ENCODE data around the gene CACNA1C. TPM values are rescaled to one million over a fixed set of nuclear protein-coding genes. Genes with fewer than 3 reads are reported as not detected.
A peak's percentile ranks its signal among the peaks of the same experiment; 100 is the strongest.

CACNA1C gene
- total and polyA plus RNA-seq, 8 donors = 0.31 to 55.8 (median 7.2) TPM

DNA sequence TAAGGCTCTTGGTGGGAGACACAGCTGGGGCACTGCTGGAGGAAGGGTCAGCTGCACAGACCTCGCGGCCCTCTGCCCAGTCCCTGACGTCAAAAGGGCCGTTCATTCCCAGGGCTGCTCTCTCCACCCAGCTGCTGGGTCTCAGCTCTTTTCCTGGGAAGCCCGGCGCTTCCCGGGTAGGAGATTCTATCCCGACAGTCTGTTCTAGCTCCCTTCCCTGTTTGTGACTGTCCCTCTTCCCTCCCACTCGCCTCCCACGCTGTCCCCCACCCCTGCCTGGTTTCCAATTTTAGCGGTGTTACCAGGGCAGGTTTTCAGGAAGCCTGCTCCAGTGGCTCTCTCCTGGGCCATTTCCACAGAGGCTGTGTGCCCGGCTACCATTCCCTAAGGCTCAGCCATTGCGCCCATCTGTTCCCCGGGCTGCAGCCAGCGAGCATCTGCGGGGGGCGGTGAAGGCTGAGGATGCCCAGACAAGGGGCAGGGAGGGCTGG lies 186.6 kb downstream of the CACNA1C start:
- Histone ChIP-seq H3K36me3 (no peaks in the 10 kb centered on the region), H3K4me3 (no peak overlapping the region), H3K4me1 (peaks cover 0 to 13% (median 5%) of the 10 kb centered on the region in 4 donors), H3K27ac (peak overlapping the region in 3 of 5 donors; percentile 19 to 38 (median 21)), H3K9me3 (no peaks in the 10 kb centered on the region), H3K27me3 (no peaks in the 10 kb centered on the region)
- 64 to 84% (median 73%) methylated on average over 9 to 17 of the region's 17 CpGs for WGBS, 5 donors
- peak in 1 of 2 donors; percentile 74 for DNase-seq
- TF ChIP-seq CTCF (IDR thresholded peaks at IDR 0.05) (no peak), EP300 (IDR thresholded peaks at IDR 0.05) (no peak), POLR2AphosphoS5 (IDR thresholded peaks at IDR 0.05) (no peak), POLR2A (IDR thresholded peaks at IDR 0.05) (no peak)
- intact Hi-C loops (cut with DNase I; ENCODE audit: low total_unique reads) = no loop called here

DNA sequence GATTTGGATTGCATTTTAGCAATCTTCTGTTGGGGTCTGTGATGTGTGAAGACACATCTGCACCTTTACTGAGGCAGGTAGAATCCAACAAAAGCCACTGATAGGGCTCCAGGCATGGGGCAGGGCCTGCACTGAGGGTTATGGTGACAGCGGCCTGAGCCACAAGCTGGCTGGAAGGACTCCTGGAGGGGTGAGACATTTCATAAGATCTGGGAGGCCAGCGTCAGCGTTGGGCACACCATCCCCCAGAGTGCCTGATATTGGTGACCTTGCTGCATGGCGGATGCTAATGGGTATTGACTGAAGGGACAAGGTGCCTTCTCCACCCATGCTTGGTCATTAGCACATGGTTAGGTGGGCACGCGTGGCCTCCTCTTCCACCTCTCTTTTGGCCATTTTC lies 187.6 kb downstream of the CACNA1C start:
- 90 to 93% (median 91%) methylated on average over 6 of the region's 6 CpGs for WGBS, 5 donors
- no peak overlapping the region for H3K4me3 ChIP-seq
- H3K9me3 ChIP-seq = no peaks in the 10 kb centered on the region
- DNase-seq = no peak
- H3K36me3 ChIP-seq = no peaks in the 10 kb centered on the region
- intact Hi-C loops (cut with DNase I; ENCODE audit: low total_unique reads) = no loop called here
- H3K27me3 ChIP-seq = no peaks in the 10 kb centered on the region
- peaks cover 0 to 22% (median 12%) of the 10 kb centered on the region in 4 donors for H3K4me1 ChIP-seq
- TF ChIP-seq POLR2A (IDR thresholded peaks at IDR 0.05) = no peak
- TF ChIP-seq EP300 (IDR thresholded peaks at IDR 0.05) = no peak
- TF ChIP-seq CTCF (IDR thresholded peaks at IDR 0.05) = no peak
- TF ChIP-seq POLR2AphosphoS5 (IDR thresholded peaks at IDR 0.05) = no peak
- H3K27ac ChIP-seq = peak overlapping the region in 1 of 5 donors; percentile 29

GRCh38 chr12:2240984-2241383 lies 188.2 kb downstream of the CACNA1C start:
- H3K27ac ChIP-seq = peak overlapping the region in 1 of 5 donors; percentile 29
- intact Hi-C loops (cut with DNase I; ENCODE audit: low total_unique reads) = no loop called here
- WGBS, 5 donors = 80 to 85% (median 81%) methylated on average over 8 of the region's 8 CpGs
- H3K36me3 ChIP-seq = no peaks in the 10 kb centered on the region
- peaks cover 0 to 25% (median 12%) of the 10 kb centered on the region in 4 donors for H3K4me1 ChIP-seq
- no peaks in the 10 kb centered on the region for H3K27me3 ChIP-seq
- TF ChIP-seq CTCF (IDR thresholded peaks at IDR 0.05) (no peak), POLR2A (IDR thresholded peaks at IDR 0.05) (no peak), POLR2AphosphoS5 (IDR thresholded peaks at IDR 0.05) (no peak), EP300 (IDR thresholded peaks at IDR 0.05) (no peak)
- H3K4me3 ChIP-seq = no peak overlapping the region
- no peaks in the 10 kb centered on the region for H3K9me3 ChIP-seq
- DNase-seq = no peak

GRCh38 chr12:2242216-2242615 lies 189.4 kb downstream of the CACNA1C start:
- TF ChIP-seq CTCF (IDR thresholded peaks at IDR 0.05) = no peak
- TF ChIP-seq EP300 (IDR thresholded peaks at IDR 0.05) = no peak
- no peak for TF ChIP-seq POLR2AphosphoS5 (IDR thresholded peaks at IDR 0.05)
- TF ChIP-seq POLR2A (IDR thresholded peaks at IDR 0.05) = no peak
- intact Hi-C loops (cut with DNase I; ENCODE audit: low total_unique reads) = no loop called here
- DNase-seq = no peak
- H3K4me3 ChIP-seq = no peak overlapping the region
- WGBS, 5 donors = 80 to 86% (median 81%) methylated on average over 5 of the region's 5 CpGs
- no peaks in the 10 kb centered on the region for H3K27me3 ChIP-seq
- peak overlapping the region in 1 of 5 donors; percentile 86 for H3K27ac ChIP-seq
- no peaks in the 10 kb centered on the region for H3K36me3 ChIP-seq
- H3K9me3 ChIP-seq = no peaks in the 10 kb centered on the region
- H3K4me1 ChIP-seq = peaks cover 0 to 30% (median 12%) of the 10 kb centered on the region in 4 donors
